SJCRH30 (cell line): ENCODE results near the gene MYH10. TPM values are rescaled to one million over a fixed set of nuclear protein-coding genes. Genes with fewer than 3 reads are reported as not detected.

Source experiments
- DNase-seq, 2 experiments: peaks; one replicate each; pipeline ENCODE4 v3.0.0-alpha.2; 2015 to 2020
- H3K27ac ChIP-seq: fragments of 250-450 bp; sonication (Bioruptor Pico); 2 replicates; pipeline ENCODE4 v1.5.1; 2020; ENCODE audit warnings: mild to moderate bottlenecking, moderate library complexity
- H3K27me3 ChIP-seq: fragments of 250-450 bp; sonication (Bioruptor Pico); 2 replicates; pipeline ENCODE4 v1.5.1; 2020; ENCODE audit warnings: mild to moderate bottlenecking, moderate library complexity
- H3K36me3 ChIP-seq: fragments of 250-450 bp; sonication (Bioruptor Pico); 2 replicates; pipeline ENCODE4 v1.5.1; 2020; ENCODE audit warnings: mild to moderate bottlenecking, moderate library complexity
- H3K4me1 ChIP-seq: fragments of 250-450 bp; sonication (Bioruptor Pico); 2 replicates; pipeline ENCODE4 v1.5.1; 2020; ENCODE audit warnings: mild to moderate bottlenecking, moderate library complexity
- H3K4me3 ChIP-seq: fragments of 250-450 bp; sonication (Bioruptor Pico); 2 replicates; pipeline ENCODE4 v1.5.1; 2020; ENCODE audit warnings: mild to moderate bottlenecking, moderate library complexity
- H3K9me3 ChIP-seq: fragments of 250-450 bp; sonication (Bioruptor Pico); replicated peaks from 2 replicates; pipeline ENCODE4 v1.5.1; 2020; ENCODE audit warnings: mild to moderate bottlenecking, moderate library complexity
- total RNA-seq: library from RNA; depleted of rRNA; stranded (reverse); fragments of >200 nt; shearing (Covaris generic); gene quantifications from 2 replicates; pipeline ENCODE4 v1.2.3, GENCODE V29; 2014

Gene MYH10
- total RNA-seq, 1 experiment from 2014 or later: 78.1 TPM

GRCh38 chr17:8659758-8660410 lies 29.4 kb upstream of the MYH10 start:
- Histone ChIP-seq H3K27ac (no peak overlapping the region), H3K4me1 (no peaks in the 10 kb centered on the region), H3K27me3 (no peaks in the 10 kb centered on the region), H3K36me3 (no peaks in the 10 kb centered on the region), H3K4me3 (no peak overlapping the region), H3K9me3 (no peaks in the 10 kb centered on the region)
- DNase-seq: no peak

- no peak for DNase-seq
- Histone ChIP-seq H3K36me3 (no peaks in the 10 kb centered on the region), H3K4me1 (no peaks in the 10 kb centered on the region), H3K9me3 (no peaks in the 10 kb centered on the region), H3K27me3 (no peaks in the 10 kb centered on the region), H3K27ac (no peak overlapping the region), H3K4me3 (no peak overlapping the region)
These were observed 28.3 kb upstream of the MYH10 start for GRCh38 chr17:8658810-8659209.

GRCh38 chr17:8656693-8657092 lies 26.2 kb upstream of the MYH10 start:
- Histone ChIP-seq H3K36me3 (no peaks in the 10 kb centered on the region), H3K27me3 (no peaks in the 10 kb centered on the region), H3K4me3 (no peak overlapping the region), H3K9me3 (no peaks in the 10 kb centered on the region), H3K27ac (no peak overlapping the region), H3K4me1 (no peaks in the 10 kb centered on the region)
- DNase-seq: no peak

- no peak overlapping the region for H3K4me3 ChIP-seq
- H3K9me3 ChIP-seq: no peaks in the 10 kb centered on the region
- no peak for DNase-seq
- H3K4me1 ChIP-seq: no peaks in the 10 kb centered on the region
- H3K27me3 ChIP-seq: no peaks in the 10 kb centered on the region
- no peaks in the 10 kb centered on the region for H3K36me3 ChIP-seq
- no peak overlapping the region for H3K27ac ChIP-seq
These were observed 24.3 kb upstream of the MYH10 start for GRCh38 chr17:8654822-8655221.

- no peak overlapping the region for H3K4me3 ChIP-seq
- no peaks in the 10 kb centered on the region for H3K4me1 ChIP-seq
- H3K9me3 ChIP-seq: no peaks in the 10 kb centered on the region
- DNase-seq: no peak
- H3K36me3 ChIP-seq: no peaks in the 10 kb centered on the region
- no peaks in the 10 kb centered on the region for H3K27me3 ChIP-seq
- no peak overlapping the region for H3K27ac ChIP-seq
These were observed 20.5 kb upstream of the MYH10 start for GRCh38 chr17:8651013-8651412.

- H3K9me3 ChIP-seq: no peaks in the 10 kb centered on the region
- no peak for DNase-seq
- H3K4me3 ChIP-seq: no peak overlapping the region
- H3K4me1 ChIP-seq: no peaks in the 10 kb centered on the region
- no peak overlapping the region for H3K27ac ChIP-seq
- H3K27me3 ChIP-seq: no peaks in the 10 kb centered on the region
- H3K36me3 ChIP-seq: no peaks in the 10 kb centered on the region
These were observed 19.6 kb upstream of the MYH10 start for GRCh38 chr17:8650119-8650499.

- no peaks in the 10 kb centered on the region for H3K4me1 ChIP-seq
- no peaks in the 10 kb centered on the region for H3K27me3 ChIP-seq
- H3K9me3 ChIP-seq: no peaks in the 10 kb centered on the region
- no peaks in the 10 kb centered on the region for H3K36me3 ChIP-seq
- no peak overlapping the region for H3K27ac ChIP-seq
- no peak overlapping the region for H3K4me3 ChIP-seq
- no peak for DNase-seq
These were observed 18.9 kb upstream of the MYH10 start for GRCh38 chr17:8649157-8650118.

GRCh38 chr17:8647956-8648355 lies 17.4 kb upstream of the MYH10 start:
- no peaks in the 10 kb centered on the region for H3K27me3 ChIP-seq
- no peak overlapping the region for H3K4me3 ChIP-seq
- H3K36me3 ChIP-seq: no peaks in the 10 kb centered on the region
- H3K27ac ChIP-seq: no peak overlapping the region
- no peaks in the 10 kb centered on the region for H3K4me1 ChIP-seq
- H3K9me3 ChIP-seq: no peaks in the 10 kb centered on the region
- DNase-seq: no peak

GRCh38 chr17:8647202-8647601 lies 16.7 kb upstream of the MYH10 start:
- Histone ChIP-seq H3K4me1 (no peaks in the 10 kb centered on the region), H3K36me3 (no peaks in the 10 kb centered on the region), H3K27me3 (no peaks in the 10 kb centered on the region), H3K27ac (no peak overlapping the region), H3K9me3 (no peaks in the 10 kb centered on the region), H3K4me3 (no peak overlapping the region)
- no peak for DNase-seq

GRCh38 chr17:8644507-8644902 lies 14.0 kb upstream of the MYH10 start:
- no peaks in the 10 kb centered on the region for H3K27me3 ChIP-seq
- DNase-seq: no peak
- H3K4me3 ChIP-seq: no peak overlapping the region
- H3K4me1 ChIP-seq: no peaks in the 10 kb centered on the region
- no peaks in the 10 kb centered on the region for H3K36me3 ChIP-seq
- H3K9me3 ChIP-seq: no peaks in the 10 kb centered on the region
- H3K27ac ChIP-seq: no peak overlapping the region

- no peaks in the 10 kb centered on the region for H3K36me3 ChIP-seq
- no peak overlapping the region for H3K27ac ChIP-seq
- no peaks in the 10 kb centered on the region for H3K4me1 ChIP-seq
- H3K9me3 ChIP-seq: no peaks in the 10 kb centered on the region
- no peak for DNase-seq
- H3K27me3 ChIP-seq: no peaks in the 10 kb centered on the region
- H3K4me3 ChIP-seq: no peak overlapping the region
These were observed 13.5 kb upstream of the MYH10 start for GRCh38 chr17:8643855-8644506.

GRCh38 chr17:8639709-8640108 lies 9.2 kb upstream of the MYH10 start:
- H3K4me1 ChIP-seq: no peaks in the 10 kb centered on the region
- H3K9me3 ChIP-seq: no peaks in the 10 kb centered on the region
- H3K27me3 ChIP-seq: no peaks in the 10 kb centered on the region
- no peaks in the 10 kb centered on the region for H3K36me3 ChIP-seq
- H3K4me3 ChIP-seq: no peak overlapping the region
- DNase-seq: no peak
- no peak overlapping the region for H3K27ac ChIP-seq

- Histone ChIP-seq H3K4me3 (peak overlapping the region; percentile 87), H3K27ac (no peak overlapping the region), H3K4me1 (peaks cover 8% of the 10 kb centered on the region), H3K9me3 (no peaks in the 10 kb centered on the region), H3K27me3 (no peaks in the 10 kb centered on the region), H3K36me3 (no peaks in the 10 kb centered on the region)
- DNase-seq: no peak
These were observed 1.5 kb upstream of the MYH10 start for GRCh38 chr17:8632061-8632460.

GRCh38 chr17:8631554-8631877 lies 991 bp upstream of the MYH10 start:
- peak overlapping the region; percentile 87 for H3K4me3 ChIP-seq
- peaks cover 8% of the 10 kb centered on the region for H3K4me1 ChIP-seq
- no peaks in the 10 kb centered on the region for H3K9me3 ChIP-seq
- no peaks in the 10 kb centered on the region for H3K27me3 ChIP-seq
- H3K27ac ChIP-seq: peak overlapping the region; percentile 9; the same call in 1 of the 2 replicates
- H3K36me3 ChIP-seq: no peaks in the 10 kb centered on the region
- DNase-seq: no peak
